Mesodermal cell (in vitro differentiated cells): Measurements from ENCODE around the gene ARID1B.

Experiments used
- H3K27ac ChIP-seq: 2 replicates; pipeline ENCODE4 v1.7.0; 2013; ENCODE audit warnings: mild to moderate bottlenecking, low read depth, low read length, moderate library complexity; ENCODE audit not compliant: severe bottlenecking
- H3K36me3 ChIP-seq: 2 replicates; pipeline ENCODE4 v1.7.1; 2013; ENCODE audit warnings: mild to moderate bottlenecking, low read length, moderate library complexity; ENCODE audit not compliant: control insufficient read depth, insufficient read depth
- H3K4me1 ChIP-seq: one replicate; pipeline ENCODE4 v1.7.1; 2013; ENCODE audit warnings: mild to moderate bottlenecking, low read length; ENCODE audit not compliant: insufficient read depth, control insufficient read depth, poor library complexity, severe bottlenecking
- H3K4me3 ChIP-seq: 2 replicates; pipeline ENCODE4 v1.7.0; 2013; ENCODE audit warnings: low read length, control low read depth, mild to moderate bottlenecking; ENCODE audit not compliant: insufficient read depth, poor library complexity, severe bottlenecking; ENCODE audit errors: extremely low read depth
- H3K9me3 ChIP-seq: 2 replicates; pipeline ENCODE4 v1.7.1; 2013; ENCODE audit warnings: mild to moderate bottlenecking, low read length, moderate library complexity; ENCODE audit not compliant: control insufficient read depth
- WGBS, 2 experiments: methylation state at CpG; one replicate each; pipeline ENCODE4 v1.1.5; 2013; ENCODE audit warnings: missing lambda C conversion rate in 2 of 2; ENCODE audit not compliant: insufficient coverage in 2 of 2; 5-methylcytosine and 5-hydroxymethylcytosine counted together

Gene ARID1B

GRCh38 chr6:156961282-156961892, 184.2 kb downstream of the ARID1B start:
- H3K36me3 ChIP-seq: peaks cover 3% of the 10 kb centered on the region
- 94 to 95% methylated on average over 8 to 16 of the region's 17 CpGs for WGBS, 2 experiments
- no peaks in the 10 kb centered on the region for H3K4me1 ChIP-seq
- H3K4me3 ChIP-seq: no peak overlapping the region
- H3K9me3 ChIP-seq: no peaks in the 10 kb centered on the region
- H3K27ac ChIP-seq: no peak overlapping the region

GRCh38 chr6:156963712-156964700, 186.8 kb downstream of the ARID1B start:
- 84 to 93% methylated on average over 6 to 7 of the region's 10 CpGs for WGBS, 2 experiments
- H3K4me1 ChIP-seq: no peaks in the 10 kb centered on the region
- no peak overlapping the region for H3K27ac ChIP-seq
- H3K9me3 ChIP-seq: no peaks in the 10 kb centered on the region
- no peaks in the 10 kb centered on the region for H3K36me3 ChIP-seq
- no peak overlapping the region for H3K4me3 ChIP-seq

- Histone ChIP-seq H3K4me3 (no peak overlapping the region), H3K27ac (no peak overlapping the region), H3K36me3 (no peaks in the 10 kb centered on the region), H3K4me1 (no peaks in the 10 kb centered on the region), H3K9me3 (no peaks in the 10 kb centered on the region)
- WGBS, 2 experiments: 83 to 100% methylated on average over 1 to 2 of the region's 4 CpGs
Observed at GRCh38 chr6:156967852-156968251, 190.7 kb downstream of the ARID1B start.

GRCh38 chr6:156969233-156969632, 192.1 kb downstream of the ARID1B start:
- Histone ChIP-seq H3K36me3 (no peaks in the 10 kb centered on the region), H3K27ac (no peak overlapping the region), H3K4me1 (no peaks in the 10 kb centered on the region), H3K4me3 (no peak overlapping the region), H3K9me3 (no peaks in the 10 kb centered on the region)
- WGBS, 2 experiments: 89 to 100% methylated on average over 3 to 5 of the region's 5 CpGs

GRCh38 chr6:156970595-156971112, 193.5 kb downstream of the ARID1B start:
- 100% methylated on average over 1 of the region's 2 CpGs for WGBS, 2 experiments
- no peak overlapping the region for H3K27ac ChIP-seq
- H3K4me1 ChIP-seq: peaks cover 5% of the 10 kb centered on the region
- H3K36me3 ChIP-seq: no peaks in the 10 kb centered on the region
- no peaks in the 10 kb centered on the region for H3K9me3 ChIP-seq
- H3K4me3 ChIP-seq: no peak overlapping the region

- Histone ChIP-seq H3K9me3 (no peaks in the 10 kb centered on the region), H3K36me3 (no peaks in the 10 kb centered on the region), H3K27ac (no peak overlapping the region), H3K4me1 (peaks cover 7% of the 10 kb centered on the region), H3K4me3 (no peak overlapping the region)
- 70 to 89% methylated on average over 2 to 3 of the region's 7 CpGs for WGBS, 2 experiments
Observed at GRCh38 chr6:156971153-156971885, 194.1 kb downstream of the ARID1B start.

- H3K9me3 ChIP-seq: no peaks in the 10 kb centered on the region
- 83 to 85% methylated on average over 1 to 2 of the region's 3 CpGs for WGBS, 2 experiments
- no peak overlapping the region for H3K27ac ChIP-seq
- no peak overlapping the region for H3K4me3 ChIP-seq
- no peaks in the 10 kb centered on the region for H3K36me3 ChIP-seq
- peaks cover 7% of the 10 kb centered on the region for H3K4me1 ChIP-seq
Observed at GRCh38 chr6:156972145-156972544, 195.0 kb downstream of the ARID1B start.

- Histone ChIP-seq H3K36me3 (no peaks in the 10 kb centered on the region), H3K4me1 (peaks cover 7% of the 10 kb centered on the region), H3K4me3 (no peak overlapping the region), H3K9me3 (no peaks in the 10 kb centered on the region), H3K27ac (no peak overlapping the region)
- WGBS, 2 experiments: no CpG with 5 or more reads among the region's 2 CpGs
Observed at GRCh38 chr6:156974830-156975261, 197.7 kb downstream of the ARID1B start.

- Histone ChIP-seq H3K9me3 (no peaks in the 10 kb centered on the region), H3K4me1 (peaks cover 7% of the 10 kb centered on the region), H3K4me3 (no peak overlapping the region), H3K27ac (no peak overlapping the region), H3K36me3 (no peaks in the 10 kb centered on the region)
- 100% methylated on average over 2 of the region's 4 CpGs; no CpG with 5 or more reads in 1 of the 2 experiments for WGBS, 2 experiments
Observed at GRCh38 chr6:156975414-156975813, 198.2 kb downstream of the ARID1B start.
